Activated T-helper 17 cell treated with anti-CD3 and anti-CD28 coated beads, Interleukin-2, amount 50 U/mL, for 72 hours (primary cell): Measurements from ENCODE around the gene CNTRL. TPM values are rescaled to one million over a fixed set of nuclear protein-coding genes. Genes with fewer than 3 reads are reported as not detected.
"Not testable (repeated sequence)": the region's sequence is repeated elsewhere in the genome, so short reads cannot be mapped to it uniquely, and the experiment has no call there.

ENCODE experiments used
- ATAC-seq: fragments of 150-1000 bp; cut with Tn5 transposase; replicated peaks from 2 replicates; pipeline ENCODE4 v1.10.0; 2021; ENCODE audit warnings: mild to moderate bottlenecking, moderate library complexity
- H3K27ac Mint-ChIP-seq: one replicate; pipeline ENCODE4 v1.8.0; 2022; ENCODE audit warnings: mixed read lengths
- H3K27me3 Mint-ChIP-seq: one replicate; pipeline ENCODE4 v1.8.0; 2022; ENCODE audit warnings: mixed read lengths
- H3K36me3 Mint-ChIP-seq: one replicate; pipeline ENCODE4 v1.8.0; 2022; ENCODE audit warnings: low read depth, mild to moderate bottlenecking, mixed read lengths
- H3K4me1 Mint-ChIP-seq: one replicate; pipeline ENCODE4 v1.8.0; 2022; ENCODE audit warnings: mixed read lengths
- H3K4me3 Mint-ChIP-seq: one replicate; pipeline ENCODE4 v1.8.0; 2022; ENCODE audit warnings: mild to moderate bottlenecking, mixed read lengths
- H3K9me3 Mint-ChIP-seq: one replicate; pipeline ENCODE4 v1.8.0; 2022; ENCODE audit warnings: mixed read lengths
- total RNA-seq, 2 donors: library from RNA; stranded (reverse); gene quantifications; one replicate each; pipeline ENCODE4 v1.2.3, GENCODE V29; 2022

The CNTRL gene
- total RNA-seq, 2 donors from 2014 or later: 58.9 to 65.4 TPM

- Mint-ChIP-seq H3K4me1 (no peaks in the 10 kb centered on the region), H3K27ac (no peak overlapping the region), H3K4me3 (no peak overlapping the region), H3K27me3 (no peaks in the 10 kb centered on the region), H3K36me3 (peaks cover 94% of the 10 kb centered on the region), H3K9me3 (no peaks in the 10 kb centered on the region)
- no peak for ATAC-seq
Measured at GRCh38 chr9:121095057-121095456, 20.3 kb downstream of the CNTRL start.

GRCh38 chr9:121098567-121099198, 23.9 kb downstream of the CNTRL start:
- no peak overlapping the region for H3K27ac Mint-ChIP-seq
- no peak for ATAC-seq
- H3K27me3 Mint-ChIP-seq: no peaks in the 10 kb centered on the region
- H3K36me3 Mint-ChIP-seq: peaks cover 74% of the 10 kb centered on the region
- H3K4me1 Mint-ChIP-seq: no peaks in the 10 kb centered on the region
- H3K9me3 Mint-ChIP-seq: peaks cover 10% of the 10 kb centered on the region
- H3K4me3 Mint-ChIP-seq: no peak overlapping the region

DNA sequence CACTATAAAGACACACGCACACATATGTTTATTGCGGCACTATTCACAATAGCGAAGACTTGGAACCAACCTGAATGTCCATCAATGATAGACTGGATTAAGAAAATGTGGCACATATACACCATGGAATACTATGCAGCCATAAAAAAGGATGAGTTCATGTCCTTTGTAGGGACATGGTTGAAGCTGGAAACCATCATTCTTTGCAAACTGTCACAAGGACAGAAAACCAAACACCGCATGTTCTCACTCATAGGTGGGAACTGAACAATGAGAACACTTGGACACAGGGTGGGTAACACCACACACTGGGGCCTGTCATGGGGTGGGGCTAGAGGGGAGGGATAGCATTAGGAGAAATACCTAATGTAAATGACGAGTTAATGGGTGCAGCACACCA, 29.3 kb downstream of the CNTRL start:
- H3K4me3 Mint-ChIP-seq, H3K4me1 Mint-ChIP-seq, H3K9me3 Mint-ChIP-seq, ATAC-seq, H3K27ac Mint-ChIP-seq, H3K27me3 Mint-ChIP-seq: not testable (repeated sequence)
- H3K36me3 Mint-ChIP-seq: peaks cover 58% of the 10 kb centered on the region

DNA sequence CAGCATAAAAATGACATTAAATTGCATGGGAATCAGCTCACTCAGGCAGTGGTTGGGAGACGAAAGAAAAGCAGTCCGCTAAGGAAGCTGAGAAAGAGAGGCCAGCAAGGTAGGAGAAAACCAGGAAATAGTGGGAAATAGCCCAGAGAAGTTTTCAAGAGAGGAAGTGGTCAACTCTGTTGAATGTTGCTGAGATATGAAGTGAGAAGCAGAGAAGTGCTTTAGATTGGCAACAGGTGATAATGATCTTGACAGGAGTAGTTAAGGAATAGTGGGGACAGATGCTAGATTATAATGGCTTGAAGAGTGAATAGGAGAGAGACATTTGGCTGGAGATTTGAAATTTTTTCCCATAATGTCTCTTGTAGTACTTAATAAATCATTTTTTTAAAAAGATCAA, 30.8 kb downstream of the CNTRL start:
- no peak for ATAC-seq
- H3K9me3 Mint-ChIP-seq: peaks cover 10% of the 10 kb centered on the region
- peaks cover 7% of the 10 kb centered on the region for H3K4me1 Mint-ChIP-seq
- no peak overlapping the region for H3K4me3 Mint-ChIP-seq
- no peaks in the 10 kb centered on the region for H3K27me3 Mint-ChIP-seq
- peak overlapping the region; percentile 49 for H3K27ac Mint-ChIP-seq
- peaks cover 49% of the 10 kb centered on the region for H3K36me3 Mint-ChIP-seq

GRCh38 chr9:121107029-121107428, 32.3 kb downstream of the CNTRL start:
- H3K27ac Mint-ChIP-seq: peak overlapping the region; percentile 25
- no peaks in the 10 kb centered on the region for H3K9me3 Mint-ChIP-seq
- no peaks in the 10 kb centered on the region for H3K27me3 Mint-ChIP-seq
- H3K4me3 Mint-ChIP-seq: no peak overlapping the region
- peaks cover 7% of the 10 kb centered on the region for H3K4me1 Mint-ChIP-seq
- ATAC-seq: peak; percentile 43
- H3K36me3 Mint-ChIP-seq: peaks cover 54% of the 10 kb centered on the region

- no peak for ATAC-seq
- H3K36me3 Mint-ChIP-seq: peaks cover 61% of the 10 kb centered on the region
- no peak overlapping the region for H3K4me3 Mint-ChIP-seq
- no peak overlapping the region for H3K27ac Mint-ChIP-seq
- H3K27me3 Mint-ChIP-seq: no peaks in the 10 kb centered on the region
- no peaks in the 10 kb centered on the region for H3K9me3 Mint-ChIP-seq
- H3K4me1 Mint-ChIP-seq: peaks cover 7% of the 10 kb centered on the region
Measured at GRCh38 chr9:121107881-121108280, 33.1 kb downstream of the CNTRL start.

DNA sequence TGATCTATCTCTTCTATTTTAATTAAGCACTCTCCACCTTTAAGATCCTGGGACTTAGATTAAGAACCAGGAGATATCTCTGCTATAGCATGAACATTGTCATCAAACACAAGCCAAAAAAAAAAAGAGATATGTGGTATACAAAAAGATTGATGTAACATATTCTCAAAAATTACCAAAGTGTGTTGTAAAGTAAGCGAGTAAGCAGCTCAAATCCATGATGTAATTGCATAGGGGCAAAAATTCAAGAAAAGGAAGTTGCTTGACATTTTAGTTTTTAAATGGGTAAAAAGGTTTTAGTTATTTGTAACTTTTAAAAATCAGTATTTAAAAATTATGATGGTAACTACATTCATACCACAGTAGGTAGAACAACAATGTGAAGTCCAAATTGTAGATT, 40.7 kb downstream of the CNTRL start:
- Mint-ChIP-seq H3K4me3 (no peak overlapping the region), H3K27ac (no peak overlapping the region), H3K36me3 (peaks cover 79% of the 10 kb centered on the region), H3K4me1 (peaks cover 3% of the 10 kb centered on the region), H3K9me3 (no peaks in the 10 kb centered on the region), H3K27me3 (no peaks in the 10 kb centered on the region)
- no peak for ATAC-seq

GRCh38 chr9:121118266-121118665, 43.5 kb downstream of the CNTRL start:
- H3K36me3 Mint-ChIP-seq: peaks cover 70% of the 10 kb centered on the region
- no peaks in the 10 kb centered on the region for H3K9me3 Mint-ChIP-seq
- H3K27ac Mint-ChIP-seq: peak overlapping the region; percentile 25
- no peak overlapping the region for H3K4me3 Mint-ChIP-seq
- H3K4me1 Mint-ChIP-seq: peaks cover 18% of the 10 kb centered on the region
- no peaks in the 10 kb centered on the region for H3K27me3 Mint-ChIP-seq
- no peak for ATAC-seq

DNA sequence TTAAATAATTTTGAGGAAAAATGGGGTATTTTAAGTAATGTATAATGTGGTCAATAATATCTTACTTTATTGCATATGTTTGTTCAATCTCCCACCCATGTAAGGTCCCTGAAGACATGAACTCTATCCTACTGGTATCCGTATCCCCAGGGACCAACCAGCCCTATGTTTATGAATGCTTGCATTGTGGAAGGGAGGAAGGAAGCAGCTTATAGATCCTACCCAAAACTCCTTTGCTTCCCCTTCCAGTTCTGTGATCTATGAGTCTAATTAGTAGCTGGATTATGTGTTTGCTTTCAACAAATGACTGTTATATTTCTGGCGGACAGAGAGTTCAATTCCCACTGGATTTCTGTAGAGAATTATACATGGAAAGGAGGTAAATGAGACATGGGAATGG, 45.6 kb downstream of the CNTRL start:
- Mint-ChIP-seq H3K27ac (peak overlapping the region; percentile 62), H3K36me3 (peaks cover 67% of the 10 kb centered on the region), H3K9me3 (no peaks in the 10 kb centered on the region), H3K27me3 (no peaks in the 10 kb centered on the region), H3K4me1 (peaks cover 27% of the 10 kb centered on the region), H3K4me3 (peak overlapping the region; percentile 95)
- ATAC-seq: no peak

GRCh38 chr9:121121582-121122087, 46.9 kb downstream of the CNTRL start:
- peak overlapping the region; percentile 88 for H3K27ac Mint-ChIP-seq
- H3K4me1 Mint-ChIP-seq: peaks cover 27% of the 10 kb centered on the region
- no peaks in the 10 kb centered on the region for H3K27me3 Mint-ChIP-seq
- peak overlapping the region; percentile 95 for H3K4me3 Mint-ChIP-seq
- ATAC-seq: peak; percentile 100
- no peaks in the 10 kb centered on the region for H3K9me3 Mint-ChIP-seq
- H3K36me3 Mint-ChIP-seq: peaks cover 66% of the 10 kb centered on the region

GRCh38 chr9:121122246-121123032, 47.7 kb downstream of the CNTRL start:
- H3K9me3 Mint-ChIP-seq: no peaks in the 10 kb centered on the region
- H3K27me3 Mint-ChIP-seq: no peaks in the 10 kb centered on the region
- peak; percentile 24 for ATAC-seq
- peak overlapping the region; percentile 95 for H3K4me3 Mint-ChIP-seq
- H3K36me3 Mint-ChIP-seq: peaks cover 71% of the 10 kb centered on the region
- peaks cover 27% of the 10 kb centered on the region for H3K4me1 Mint-ChIP-seq
- peak overlapping the region; percentile 88 for H3K27ac Mint-ChIP-seq

- Mint-ChIP-seq H3K9me3 (no peaks in the 10 kb centered on the region), H3K36me3 (peaks cover 77% of the 10 kb centered on the region), H3K27ac (no peak overlapping the region), H3K4me3 (peak overlapping the region; percentile 7), H3K27me3 (no peaks in the 10 kb centered on the region), H3K4me1 (peaks cover 27% of the 10 kb centered on the region)
- ATAC-seq: no peak
Measured at GRCh38 chr9:121123816-121124535, 49.2 kb downstream of the CNTRL start.

GRCh38 chr9:121125590-121125989, 50.8 kb downstream of the CNTRL start:
- H3K9me3 Mint-ChIP-seq: peaks cover 3% of the 10 kb centered on the region
- no peak for ATAC-seq
- H3K4me3 Mint-ChIP-seq: no peak overlapping the region
- peaks cover 83% of the 10 kb centered on the region for H3K36me3 Mint-ChIP-seq
- no peaks in the 10 kb centered on the region for H3K27me3 Mint-ChIP-seq
- peak overlapping the region; percentile 58 for H3K27ac Mint-ChIP-seq
- H3K4me1 Mint-ChIP-seq: peaks cover 28% of the 10 kb centered on the region

DNA sequence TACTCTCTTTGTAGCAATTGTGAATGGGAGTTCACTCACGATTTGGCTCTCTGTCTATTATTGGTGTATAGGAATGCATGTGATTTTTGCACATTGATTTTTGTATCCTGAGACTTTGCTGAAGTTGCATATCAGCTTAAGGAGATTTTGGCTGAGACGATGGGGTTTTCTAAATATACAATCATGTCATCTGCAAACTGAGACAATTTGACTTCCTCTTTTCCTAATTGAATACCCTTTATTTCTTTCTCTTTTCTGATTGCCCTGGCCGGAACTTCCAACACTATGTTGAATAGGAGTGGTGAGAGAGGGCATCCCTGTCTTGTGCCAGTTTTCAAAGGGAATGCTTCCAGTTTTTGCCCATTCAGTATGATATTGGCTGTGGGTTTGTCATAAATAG, 54.6 kb downstream of the CNTRL start:
- not testable (repeated sequence) for ATAC-seq, H3K27ac Mint-ChIP-seq, H3K4me3 Mint-ChIP-seq, H3K27me3 Mint-ChIP-seq, H3K9me3 Mint-ChIP-seq
- Mint-ChIP-seq H3K36me3 (peaks cover 89% of the 10 kb centered on the region), H3K4me1 (peaks cover 23% of the 10 kb centered on the region)
